TTC549 (cell line): ENCODE data around the gene DLX5.
"Not testable (repeated sequence)": the region's sequence is repeated elsewhere in the genome, so short reads cannot be mapped to it uniquely, and the experiment has no call there.

Source experiments
- FAIRE-seq: peaks from 2 replicates; lab custom pipeline; 2012; peaks lifted over from hg19 to GRCh38; lab: Jason Lieb, UNC

Gene DLX5

GRCh38 chr7:97024209-97025129 lies at the start of gene DLX5:
TSS of gene DLX5 (minus strand) at chr7:97024831. CDS start at chr7:97024623, 208 bp downstream.
- no peak for FAIRE-seq

- FAIRE-seq: not testable (repeated sequence)
These were observed 47.4 kb upstream of the DLX5 start for GRCh38 chr7:97072025-97072424.

DNA sequence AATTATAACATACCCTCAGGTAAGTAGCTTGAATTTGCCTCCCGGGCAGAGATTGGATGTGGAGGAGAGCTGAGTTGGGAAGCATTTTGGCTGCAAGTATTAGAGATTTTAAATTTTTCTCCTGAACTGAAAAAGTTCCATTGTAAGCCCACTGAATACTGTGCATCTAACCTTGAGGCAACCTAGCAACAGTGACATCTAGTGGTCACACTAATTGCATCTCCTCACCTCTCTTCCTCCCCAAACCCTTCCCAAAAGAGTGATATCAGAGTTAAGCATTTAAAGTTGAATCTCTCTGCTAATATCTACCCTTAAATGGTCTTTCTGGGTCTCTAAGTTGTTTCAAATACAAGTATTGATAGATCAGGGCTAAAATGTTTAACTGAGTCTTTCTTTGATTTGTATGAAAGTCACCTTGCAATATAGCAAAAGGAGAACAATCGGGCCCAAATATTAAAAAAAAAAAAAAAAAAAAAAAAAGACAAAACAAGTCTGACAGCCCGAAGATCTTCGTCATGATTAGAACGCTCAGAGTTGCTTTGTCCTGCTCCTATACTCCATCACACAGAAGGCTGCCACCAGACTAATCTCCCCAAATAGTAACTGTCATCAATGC lies 40.4 kb upstream of the DLX5 start:
- no peak for FAIRE-seq

DNA sequence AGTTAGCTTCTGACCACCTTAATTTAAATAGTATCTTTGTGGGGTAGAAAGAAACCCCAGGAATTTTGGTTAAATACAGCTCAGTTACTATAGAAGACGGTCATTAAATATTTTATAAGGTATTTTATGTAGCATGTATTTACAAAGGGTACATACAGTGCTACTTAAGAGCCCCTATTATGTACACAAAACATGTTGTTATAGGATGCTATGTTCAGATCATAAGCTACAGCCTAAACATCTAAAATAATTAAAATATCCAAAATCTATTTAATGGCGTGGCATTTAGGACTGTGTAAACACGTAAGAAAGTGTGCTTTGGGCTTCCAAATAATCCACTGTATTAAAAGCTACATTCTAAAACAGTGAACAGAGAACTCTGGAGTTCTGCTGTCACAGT lies 39.4 kb upstream of the DLX5 start:
- FAIRE-seq: no peak

DNA sequence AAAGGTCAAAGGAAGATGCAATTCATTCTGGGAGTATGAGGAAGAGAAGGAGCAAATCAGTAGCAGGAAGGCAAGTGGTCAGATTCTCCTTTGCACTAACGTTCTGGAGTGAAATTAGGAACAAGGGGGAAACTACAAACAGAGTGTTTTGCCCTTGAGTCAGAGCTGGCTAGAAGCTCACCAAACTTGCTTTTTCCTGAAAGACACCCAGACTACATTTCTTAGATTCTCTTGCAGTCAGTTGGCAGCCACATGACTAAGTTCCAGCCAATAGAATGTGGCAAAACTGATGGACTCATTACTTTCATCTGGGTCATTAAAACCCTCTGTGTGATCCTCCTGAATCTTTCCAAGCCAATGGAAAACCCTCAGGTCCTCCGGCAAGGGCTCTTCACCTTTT lies 18.6 kb upstream of the DLX5 start:
- no peak for FAIRE-seq

DNA sequence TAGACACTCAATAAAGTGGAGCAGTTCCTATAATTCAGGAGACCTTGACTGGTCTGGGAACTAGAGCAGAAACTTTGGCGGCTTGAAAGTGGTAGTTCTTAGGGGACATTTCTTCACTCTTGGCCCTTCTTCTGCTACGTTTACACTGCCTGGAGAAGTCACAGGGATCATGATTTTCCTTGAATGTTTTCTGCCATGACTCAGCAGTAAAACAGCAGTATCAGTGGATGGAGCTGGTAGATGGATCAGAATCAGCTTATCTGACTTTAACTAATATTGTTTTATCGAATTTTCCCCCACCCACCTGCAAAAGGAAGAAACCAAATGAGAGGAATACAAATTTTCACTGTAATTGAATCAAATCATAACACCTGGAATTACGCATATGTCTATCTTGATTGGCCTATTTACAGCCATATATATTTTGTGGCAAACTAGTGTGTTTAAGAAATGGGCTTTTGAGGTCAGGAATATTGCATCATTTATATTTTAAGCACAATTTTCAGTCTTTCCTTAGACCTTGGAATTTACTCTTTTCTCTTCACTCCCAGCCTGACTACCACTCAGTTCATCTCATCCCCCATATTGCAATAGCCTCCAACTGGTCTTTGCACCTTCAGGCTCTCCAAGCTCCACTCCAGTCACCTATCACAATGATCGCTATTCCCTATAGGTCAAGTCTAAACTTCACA lies 14.9 kb upstream of the DLX5 start:
- FAIRE-seq: no peak

DNA sequence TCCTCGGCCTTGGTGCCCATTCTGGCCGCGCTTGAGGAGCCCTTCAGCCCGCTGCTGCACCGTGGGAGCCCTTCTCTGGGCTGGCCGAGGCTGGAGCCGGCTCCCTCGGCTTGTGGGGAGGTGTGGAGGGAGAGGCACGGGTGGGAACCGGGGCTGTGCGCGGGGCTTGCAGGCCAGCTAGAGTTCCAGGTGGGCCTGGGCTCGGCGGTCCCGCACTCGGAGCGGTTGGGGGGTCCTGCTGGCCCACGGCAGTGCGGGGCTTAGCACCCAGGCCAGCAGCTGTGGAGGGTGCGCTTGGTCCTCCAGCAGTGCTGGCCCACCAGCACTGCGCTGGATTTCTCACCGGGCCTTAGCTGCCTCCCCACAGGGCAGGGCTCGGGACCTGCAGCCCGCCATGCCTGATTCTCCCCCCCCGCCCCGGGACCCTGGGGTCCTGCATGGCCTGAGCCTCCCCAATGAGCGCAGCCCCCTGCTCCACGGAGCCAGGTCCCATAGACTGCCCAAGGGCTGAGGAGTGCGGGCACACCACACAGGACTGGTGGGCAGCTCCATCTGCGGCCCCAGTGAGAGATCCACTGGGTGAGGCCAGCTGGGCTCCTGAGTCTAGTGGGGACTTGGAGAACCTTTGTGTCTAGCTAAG lies 9.7 kb upstream of the DLX5 start:
- FAIRE-seq: not testable (repeated sequence)

GRCh38 chr7:97027427-97028234 lies 3.0 kb upstream of the DLX5 start:
- FAIRE-seq: peak; percentile 39

GRCh38 chr7:97026715-97027426 lies 2.2 kb upstream of the DLX5 start:
- FAIRE-seq: no peak

DNA sequence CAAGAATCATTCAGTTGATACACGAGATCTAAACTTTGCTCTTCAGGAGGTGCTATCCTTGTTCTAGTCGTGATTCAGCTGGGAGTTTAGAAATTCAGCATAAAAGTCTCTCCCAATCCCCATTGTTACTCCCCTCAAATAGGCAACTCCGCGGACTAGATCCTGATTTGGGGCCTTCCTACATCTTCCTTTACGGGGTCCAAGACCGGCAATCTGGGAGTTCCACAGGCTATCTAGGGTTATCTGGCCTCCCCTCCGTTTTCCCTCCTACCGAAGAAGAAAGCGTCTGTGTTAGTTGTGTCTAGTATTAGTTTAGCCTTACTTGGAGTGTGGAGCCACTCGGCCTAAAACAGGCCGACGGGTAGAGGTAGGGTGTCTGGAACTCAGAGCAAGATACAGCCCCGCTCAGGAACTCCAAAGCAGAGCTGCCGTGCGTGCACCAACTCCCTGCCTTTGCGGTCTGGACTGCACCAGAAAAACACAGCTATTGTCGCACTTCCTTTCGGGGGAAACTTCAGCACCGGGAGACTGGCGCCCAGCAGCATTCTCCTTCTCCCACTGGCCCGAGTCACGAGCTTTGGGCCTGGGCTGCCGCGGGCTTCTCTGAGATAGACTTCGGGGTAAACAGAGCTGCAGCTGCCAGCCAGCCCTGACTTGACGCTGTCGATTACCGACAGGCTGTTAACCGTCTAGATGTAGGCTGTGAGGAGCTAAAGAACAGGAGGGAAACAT lies 1.5 kb upstream of the DLX5 start:
- FAIRE-seq: no peak

GRCh38 chr7:97025130-97025499 lies 484 bp upstream of the DLX5 start:
- no peak for FAIRE-seq

- no peak for FAIRE-seq
These were observed 1.9 kb downstream of the DLX5 start for GRCh38 chr7:97022491-97023306.

- FAIRE-seq: no peak
These were observed 2.7 kb downstream of the DLX5 start for GRCh38 chr7:97021747-97022490.

GRCh38 chr7:97020996-97021746 lies 3.5 kb downstream of the DLX5 start:
- FAIRE-seq: no peak

GRCh38 chr7:97020601-97020995 lies 4.0 kb downstream of the DLX5 start:
- FAIRE-seq: no peak

DNA sequence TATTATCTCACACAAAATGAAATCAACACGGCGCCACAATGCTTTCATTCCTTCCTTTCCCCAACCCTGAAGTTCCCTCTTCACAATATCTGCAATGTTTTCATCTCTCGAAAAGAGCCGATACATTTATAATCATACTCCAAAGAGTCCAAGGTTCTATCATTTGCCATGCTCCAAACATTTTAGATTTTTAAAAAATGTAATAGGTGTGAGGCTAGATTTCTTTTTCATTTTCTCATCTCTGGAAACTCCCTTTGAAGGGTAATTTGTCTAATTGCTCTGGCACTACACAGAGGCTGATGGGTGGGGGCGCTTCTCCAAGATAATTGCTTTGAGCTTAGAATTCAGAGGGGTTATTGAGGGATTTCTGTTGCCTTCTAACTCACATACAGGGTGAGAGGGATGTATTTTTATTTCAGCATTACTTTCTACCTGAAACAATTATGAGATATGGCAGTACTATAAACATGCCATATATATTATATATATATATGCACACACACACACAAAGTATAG lies 4.9 kb downstream of the DLX5 start:
- no peak for FAIRE-seq

DNA sequence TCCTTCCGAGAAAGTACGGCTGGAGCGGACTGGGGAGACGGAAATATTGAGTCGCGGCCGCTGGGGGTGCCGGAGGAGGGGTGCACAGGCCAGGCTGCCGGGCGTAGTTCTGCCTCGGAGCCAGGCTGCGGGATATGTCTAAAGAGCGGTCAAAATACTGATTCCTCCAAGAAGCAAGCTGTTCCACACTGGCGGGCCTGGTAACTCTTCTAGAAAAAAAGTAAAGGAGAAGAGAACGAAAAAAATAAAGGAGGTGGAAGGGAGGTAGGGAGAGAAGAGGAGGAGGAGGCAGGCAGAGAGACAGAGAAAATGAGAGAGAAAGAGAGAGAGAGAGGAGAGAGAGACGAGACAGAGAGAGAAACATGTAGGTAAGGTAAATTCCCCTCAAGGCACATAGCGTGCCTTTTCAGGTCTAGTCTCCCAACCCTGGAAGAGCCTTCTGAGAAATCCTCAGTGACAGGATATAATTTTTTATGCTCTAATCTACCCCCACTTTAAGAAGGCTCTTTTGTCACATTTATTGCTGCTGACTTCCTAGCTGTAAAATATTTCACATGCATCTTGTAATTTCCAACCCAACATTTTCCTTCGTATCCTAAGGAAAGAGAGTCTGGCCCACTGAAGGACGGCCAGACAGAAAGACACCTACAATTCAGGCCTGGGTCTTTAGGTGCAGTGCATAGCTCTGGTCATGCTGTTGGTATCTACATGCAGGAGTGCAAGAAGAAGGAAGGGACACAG lies 5.7 kb downstream of the DLX5 start:
- FAIRE-seq: no peak
